ENCODE measurements around the gene SDK1.

GRCh38 chr7:3254718-3255117 is 46.3 kb upstream of the SDK1 start:
- TF ChIP-seq POLR2AphosphoS5 (IDR thresholded peaks at IDR 0.05; ENCODE audit: low read depth) (no peak), CTCF (conservative IDR thresholded peaks at IDR 0.05; ENCODE audit: low read depth in 2 of 2) (no peak), ETS1 (IDR thresholded peaks at IDR 0.05) (no peak), EZH2 (IDR thresholded peaks at IDR 0.05; ENCODE audit: low read depth, unreplicated experiment) (no peak), REST (IDR thresholded peaks at IDR 0.05; ENCODE audit: unreplicated experiment) (no peak)

Data from GM23338 (cell line).